ENCODE measurements around the gene PARD3.

The PARD3 gene

DNA sequence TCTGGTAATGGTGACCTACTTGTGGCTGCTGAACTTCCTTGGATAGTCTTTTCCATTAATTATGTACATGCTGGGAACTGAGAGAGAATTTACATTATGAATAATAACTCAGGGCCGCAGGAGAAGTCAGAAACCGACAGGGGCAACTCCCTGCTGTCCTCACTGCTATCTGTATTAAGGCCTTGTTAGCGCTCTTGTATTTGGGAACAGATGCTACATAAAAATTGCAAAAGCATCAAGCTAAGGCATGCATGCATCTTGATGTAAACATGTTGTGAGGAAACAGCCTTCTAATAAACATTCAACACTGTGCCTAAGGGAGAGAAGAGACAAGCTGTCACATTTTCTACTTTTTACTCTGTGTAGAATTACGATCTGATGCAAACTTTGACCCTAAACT is 158.4 kb downstream of the PARD3 start:
- TF ChIP-seq, protein P1, sequence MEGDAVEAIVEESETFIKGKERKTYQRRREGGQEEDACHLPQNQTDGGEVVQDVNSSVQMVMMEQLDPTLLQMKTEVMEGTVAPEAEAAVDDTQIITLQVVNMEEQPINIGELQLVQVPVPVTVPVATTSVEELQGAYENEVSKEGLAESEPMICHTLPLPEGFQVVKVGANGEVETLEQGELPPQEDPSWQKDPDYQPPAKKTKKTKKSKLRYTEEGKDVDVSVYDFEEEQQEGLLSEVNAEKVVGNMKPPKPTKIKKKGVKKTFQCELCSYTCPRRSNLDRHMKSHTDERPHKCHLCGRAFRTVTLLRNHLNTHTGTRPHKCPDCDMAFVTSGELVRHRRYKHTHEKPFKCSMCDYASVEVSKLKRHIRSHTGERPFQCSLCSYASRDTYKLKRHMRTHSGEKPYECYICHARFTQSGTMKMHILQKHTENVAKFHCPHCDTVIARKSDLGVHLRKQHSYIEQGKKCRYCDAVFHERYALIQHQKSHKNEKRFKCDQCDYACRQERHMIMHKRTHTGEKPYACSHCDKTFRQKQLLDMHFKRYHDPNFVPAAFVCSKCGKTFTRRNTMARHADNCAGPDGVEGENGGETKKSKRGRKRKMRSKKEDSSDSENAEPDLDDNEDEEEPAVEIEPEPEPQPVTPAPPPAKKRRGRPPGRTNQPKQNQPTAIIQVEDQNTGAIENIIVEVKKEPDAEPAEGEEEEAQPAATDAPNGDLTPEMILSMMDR (IDR thresholded peaks at IDR 0.05; ENCODE audit: insufficient read depth, low read length, poor library complexity, severe bottlenecking), result no peak
- TF ChIP-seq EZH2phosphoT487 (conservative IDR thresholded peaks at IDR 0.05; ENCODE audit: low read length), result no peak
- Histone ChIP-seq H3K27ac (ENCODE audit: low read depth, low read length) (no peak overlapping the region), H3K4me2 (ENCODE audit: low read depth, low read length, poor library complexity, severe bottlenecking) (no peak overlapping the region), H3K36me3 (ENCODE audit: low read length) (no peaks in the 10 kb centered on the region), H3K27me3 (ENCODE audit: low read length) (no peaks in the 10 kb centered on the region), H3K79me2 (ENCODE audit: insufficient read depth, low read length) (no peaks in the 10 kb centered on the region), H4K20me1 (ENCODE audit: low read depth, low read length) (no peaks in the 10 kb centered on the region), H3F3A (ENCODE audit: insufficient read depth) (no peaks in the 10 kb centered on the region), H3K4me3 (ENCODE audit: insufficient read depth, low read length, poor library complexity, severe bottlenecking) (no peak overlapping the region), H3K9me2 (replicated peaks; ENCODE audit: insufficient read depth, low read length) (no peaks in the 10 kb centered on the region), H3K9me3 (ENCODE audit: insufficient read depth, low read length) (no peaks in the 10 kb centered on the region), H3K9ac (ENCODE audit: low read length) (no peak overlapping the region), H2AFZ (ENCODE audit: low read depth, low read length, severe bottlenecking) (no peak overlapping the region)

DNA sequence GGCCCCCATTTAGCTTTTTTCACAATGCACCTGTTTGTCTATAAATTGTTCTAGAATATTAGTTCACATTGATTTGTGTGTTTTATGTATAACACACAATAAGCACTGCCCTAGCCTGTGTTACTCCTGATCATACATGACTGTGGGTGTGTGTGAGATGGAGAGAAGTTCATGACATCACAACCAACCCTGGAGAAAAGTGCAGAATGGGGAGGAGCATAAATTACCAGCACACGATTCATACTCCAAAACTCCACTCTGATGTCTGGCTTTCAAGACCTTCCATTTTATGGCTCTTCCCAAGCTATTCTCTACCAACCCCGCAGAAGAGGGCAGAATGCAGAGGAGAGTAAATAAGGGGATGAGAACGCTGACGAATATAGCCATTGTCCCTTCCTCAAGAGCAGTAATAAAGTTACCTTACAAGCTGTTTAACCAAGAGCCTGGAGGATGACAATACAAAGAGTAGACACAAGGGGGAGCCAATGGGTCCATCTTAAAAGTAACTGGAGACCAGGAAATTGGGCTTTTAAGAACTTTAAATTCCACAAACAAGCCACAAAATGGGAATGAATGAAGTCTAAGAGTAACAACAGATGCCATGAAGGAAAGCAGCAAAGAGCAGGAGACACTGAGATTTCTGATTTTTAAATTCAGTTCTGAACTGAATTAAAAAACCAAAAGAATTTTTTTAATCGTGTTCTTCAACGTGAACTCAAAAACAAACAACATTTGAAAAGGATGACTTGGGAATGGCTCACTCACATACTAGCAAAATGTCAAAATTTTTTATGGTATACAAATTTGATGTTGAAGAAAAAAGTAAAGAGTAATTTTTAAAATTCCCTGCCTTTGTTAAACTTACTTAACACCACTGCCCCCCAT is 159.6 kb downstream of the PARD3 start:
- Histone ChIP-seq H3K79me2 (ENCODE audit: insufficient read depth, low read length) (no peaks in the 10 kb centered on the region), H3K9me3 (ENCODE audit: insufficient read depth, low read length) (no peaks in the 10 kb centered on the region), H4K20me1 (ENCODE audit: low read depth, low read length) (no peaks in the 10 kb centered on the region), H3K4me3 (ENCODE audit: insufficient read depth, low read length, poor library complexity, severe bottlenecking) (no peak overlapping the region), H2AFZ (ENCODE audit: low read depth, low read length, severe bottlenecking) (no peak overlapping the region), H3K9me2 (replicated peaks; ENCODE audit: insufficient read depth, low read length) (no peaks in the 10 kb centered on the region), H3F3A (ENCODE audit: insufficient read depth) (no peaks in the 10 kb centered on the region), H3K9ac (ENCODE audit: low read length) (no peak overlapping the region), H3K36me3 (ENCODE audit: low read length) (no peaks in the 10 kb centered on the region), H3K27me3 (ENCODE audit: low read length) (no peaks in the 10 kb centered on the region), H3K27ac (ENCODE audit: low read depth, low read length) (no peak overlapping the region), H3K4me2 (ENCODE audit: low read depth, low read length, poor library complexity, severe bottlenecking) (no peak overlapping the region)
- TF ChIP-seq EZH2phosphoT487 (conservative IDR thresholded peaks at IDR 0.05; ENCODE audit: low read length), result no peak
- TF ChIP-seq, protein P1 (IDR thresholded peaks at IDR 0.05; ENCODE audit: insufficient read depth, low read length, poor library complexity, severe bottlenecking), result peak; percentile 66

DNA sequence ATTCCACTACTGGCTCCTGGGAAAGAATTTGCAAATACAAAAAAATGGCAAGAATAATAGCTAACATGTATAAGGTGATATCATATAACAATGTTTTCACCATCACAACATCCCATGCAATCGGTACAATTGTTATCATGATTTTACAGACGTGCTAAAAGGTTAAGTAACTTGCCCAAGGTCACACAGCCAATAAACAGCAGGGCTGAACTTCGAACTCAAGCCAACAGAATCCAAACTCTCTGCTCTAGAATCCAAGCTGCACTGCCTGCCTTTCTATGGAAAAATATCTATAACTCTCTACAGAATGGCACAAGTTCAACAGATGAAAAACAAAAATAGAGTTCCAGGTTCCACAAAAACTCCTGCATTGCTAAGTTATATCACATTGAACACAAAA is 160.9 kb downstream of the PARD3 start:
- Histone ChIP-seq H3K79me2 (ENCODE audit: insufficient read depth, low read length) (no peaks in the 10 kb centered on the region), H3K27me3 (ENCODE audit: low read length) (no peaks in the 10 kb centered on the region), H3F3A (ENCODE audit: insufficient read depth) (no peaks in the 10 kb centered on the region)

More for the DNA sequence above, 160.9 kb downstream of the PARD3 start:
- H3K27ac ChIP-seq (ENCODE audit: low read depth, low read length), result no peak overlapping the region
- H4K20me1 ChIP-seq (ENCODE audit: low read depth, low read length), result no peaks in the 10 kb centered on the region
- H3K9ac ChIP-seq (ENCODE audit: low read length), result no peak overlapping the region
- no peaks in the 10 kb centered on the region for H3K9me2 ChIP-seq (replicated peaks; ENCODE audit: insufficient read depth, low read length)
- no peak overlapping the region for H3K4me2 ChIP-seq (ENCODE audit: low read depth, low read length, poor library complexity, severe bottlenecking)
- TF ChIP-seq, protein P1 (IDR thresholded peaks at IDR 0.05; ENCODE audit: insufficient read depth, low read length, poor library complexity, severe bottlenecking), result no peak
- no peak for TF ChIP-seq EZH2phosphoT487 (conservative IDR thresholded peaks at IDR 0.05; ENCODE audit: low read length)
- H3K4me3 ChIP-seq (ENCODE audit: insufficient read depth, low read length, poor library complexity, severe bottlenecking), result no peak overlapping the region
- no peak overlapping the region for H2AFZ ChIP-seq (ENCODE audit: low read depth, low read length, severe bottlenecking)
- H3K36me3 ChIP-seq (ENCODE audit: low read length), result no peaks in the 10 kb centered on the region
- no peaks in the 10 kb centered on the region for H3K9me3 ChIP-seq (ENCODE audit: insufficient read depth, low read length)
